Activated T-cell treated with anti-CD3 and anti-CD28 coated beads, Interleukin-2, amount 50 U/mL, for 4 hours (primary cell): Measurements from ENCODE around the gene SMIM36. TPM values are rescaled to one million over a fixed set of nuclear protein-coding genes. Genes with fewer than 3 reads are reported as not detected.
"Not testable (repeated sequence)": the region's sequence is repeated elsewhere in the genome, so short reads cannot be mapped to it uniquely, and the experiment has no call there.

ENCODE experiments used
- ATAC-seq, 2 donors: fragments of 200-7000 bp; cut with Tn5 transposase; one replicate each; pipeline ENCODE4 v1.10.0; 2021
- DNase-seq: peaks from one replicate; pipeline ENCODE4 v3.0.0-alpha.2; 2020
- H3K27me3 Mint-ChIP-seq: one replicate; pipeline ENCODE4 v1.8.0; 2021; ENCODE audit warnings: low read depth, mixed read lengths
- H3K36me3 Mint-ChIP-seq: one replicate; pipeline ENCODE4 v1.8.0; 2022; ENCODE audit warnings: mixed read lengths; ENCODE audit not compliant: insufficient read depth
- H3K4me1 Mint-ChIP-seq: one replicate; pipeline ENCODE4 v1.8.0; 2021; ENCODE audit warnings: low read depth, mixed read lengths
- H3K4me3 Mint-ChIP-seq: one replicate; pipeline ENCODE4 v1.8.0; 2021; ENCODE audit warnings: mild to moderate bottlenecking, moderate library complexity, mixed read lengths
- H3K9me3 Mint-ChIP-seq: one replicate; pipeline ENCODE4 v1.8.0; 2021; ENCODE audit warnings: mixed read lengths
- total RNA-seq, 3 donors: library from RNA; stranded (reverse); gene quantifications; one replicate each; pipeline ENCODE4 v1.2.1, GENCODE V29; 2021

The SMIM36 gene
- total RNA-seq, 3 donors from 2014 or later = not detected

DNA sequence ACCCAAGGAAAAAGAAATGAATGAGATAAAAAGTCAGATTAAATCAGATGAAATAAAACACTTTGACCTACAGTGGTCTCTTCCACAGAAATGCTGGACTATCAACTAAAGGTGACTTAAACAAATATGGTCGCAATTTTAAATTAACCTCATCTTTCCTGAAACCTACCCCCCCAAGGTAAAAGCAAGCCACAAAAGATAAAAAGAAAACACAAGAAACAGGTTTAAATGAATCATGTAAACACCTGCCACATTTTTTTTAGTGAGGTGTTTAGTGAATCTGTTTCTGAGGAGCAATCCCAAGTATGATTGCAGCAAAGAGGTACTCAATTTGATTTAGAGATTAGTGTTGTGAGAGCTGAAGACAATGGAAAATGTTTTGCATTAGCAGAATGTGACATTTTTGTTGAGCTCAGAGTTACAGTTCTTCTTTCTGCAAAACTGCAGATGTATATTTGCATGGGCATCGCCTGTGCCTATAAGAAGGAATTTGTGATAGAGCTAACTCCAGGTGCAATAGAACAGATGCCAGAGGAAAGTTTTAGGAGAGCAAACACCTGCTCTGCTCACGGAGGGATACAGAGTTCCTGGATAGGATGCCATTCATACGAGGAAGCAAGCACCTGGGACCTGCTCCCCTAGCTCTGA lies 86.2 kb downstream of the SMIM36 start:
- H3K27me3 Mint-ChIP-seq = peaks cover 27% of the 10 kb centered on the region
- no peaks in the 10 kb centered on the region for H3K36me3 Mint-ChIP-seq
- H3K4me1 Mint-ChIP-seq = peaks cover 10% of the 10 kb centered on the region
- ATAC-seq = no peak
- no peak overlapping the region for H3K4me3 Mint-ChIP-seq
- DNase-seq = no peak
- no peaks in the 10 kb centered on the region for H3K9me3 Mint-ChIP-seq

DNA sequence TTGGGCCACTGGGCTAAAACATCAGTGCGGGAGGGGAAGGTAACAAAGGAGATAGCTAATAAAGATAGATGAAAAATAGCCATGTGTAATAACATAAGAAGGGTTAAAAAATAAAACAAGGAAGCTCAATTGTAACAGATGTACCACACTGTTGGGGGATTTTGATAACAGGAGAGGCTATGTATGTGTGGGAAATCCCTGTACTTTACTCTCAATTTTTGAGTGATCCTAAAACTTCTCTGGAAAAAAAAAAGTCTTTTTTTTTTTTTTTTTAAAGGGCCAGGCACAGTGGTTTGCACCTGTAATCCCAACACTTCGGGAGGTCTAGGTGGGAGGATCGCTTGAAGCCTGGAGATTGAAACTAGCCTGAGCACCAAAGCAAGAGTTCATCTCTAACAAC lies 87.7 kb downstream of the SMIM36 start:
- ATAC-seq = no peak

DNA sequence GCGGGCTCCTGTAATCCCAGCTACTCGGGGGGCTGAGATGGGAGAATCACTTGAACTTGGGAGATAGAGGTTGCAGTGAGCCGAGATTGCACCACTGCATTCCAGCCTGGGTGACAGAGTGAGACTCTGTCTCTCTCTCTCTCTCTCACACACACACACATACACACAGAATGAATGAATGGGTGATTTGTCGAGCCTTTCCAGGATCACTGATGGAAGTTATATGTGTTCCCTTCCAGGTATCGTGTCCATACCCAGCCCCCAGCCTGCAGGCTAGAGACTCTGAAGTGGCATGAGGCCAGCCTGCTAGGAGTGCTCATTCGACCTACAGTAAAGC lies 88.5 kb downstream of the SMIM36 start:
- H3K27me3 Mint-ChIP-seq = peaks cover 25% of the 10 kb centered on the region
- H3K4me3 Mint-ChIP-seq = peak overlapping the region; percentile 20
- not testable (repeated sequence) for ATAC-seq, H3K9me3 Mint-ChIP-seq, H3K36me3 Mint-ChIP-seq, DNase-seq
- peaks cover 31% of the 10 kb centered on the region for H3K4me1 Mint-ChIP-seq

More for the DNA sequence above, 87.7 kb downstream of the SMIM36 start:
- peaks cover 25% of the 10 kb centered on the region for H3K4me1 Mint-ChIP-seq
- no peaks in the 10 kb centered on the region for H3K36me3 Mint-ChIP-seq
- no peak for DNase-seq
- peaks cover 27% of the 10 kb centered on the region for H3K27me3 Mint-ChIP-seq
- no peaks in the 10 kb centered on the region for H3K9me3 Mint-ChIP-seq
- peak overlapping the region; percentile 29 for H3K4me3 Mint-ChIP-seq

DNA sequence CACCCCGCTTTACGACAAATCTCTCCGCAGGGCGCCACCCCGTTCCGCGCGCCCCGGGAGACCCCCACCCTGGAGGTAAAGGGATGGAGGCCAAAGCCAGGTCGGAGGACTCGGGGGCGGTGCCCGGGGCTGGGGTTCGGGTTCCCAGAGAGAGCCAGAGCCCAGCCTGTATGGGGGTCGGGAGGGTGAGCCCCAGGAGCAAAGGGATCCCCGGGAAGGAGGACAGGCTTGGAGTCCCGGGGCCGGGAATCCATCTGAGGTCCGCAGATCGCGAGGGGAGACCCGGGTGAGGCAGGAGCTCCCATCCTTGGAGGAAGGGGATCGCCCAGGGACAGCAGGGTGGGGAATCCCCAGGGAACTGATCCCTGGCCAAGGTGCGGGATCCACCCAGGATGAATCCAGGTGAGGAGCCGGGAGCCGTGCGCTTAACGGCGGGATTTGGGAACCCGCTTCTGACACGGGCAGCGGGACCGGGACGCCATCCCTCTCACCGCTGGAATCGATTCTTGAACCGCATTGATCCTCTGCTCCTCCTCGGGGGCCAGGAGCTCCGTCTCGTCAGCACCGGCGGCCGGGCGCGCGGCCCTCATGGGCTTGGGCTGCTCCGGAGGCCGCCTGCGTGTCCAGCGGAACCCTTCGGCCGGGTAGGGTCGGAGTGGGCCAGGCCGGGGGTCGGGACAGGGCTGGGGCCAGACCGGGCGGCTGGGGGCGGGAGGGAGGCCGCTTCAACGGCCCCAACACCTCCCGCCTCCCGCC lies 89.9 kb downstream of the SMIM36 start, which contains the start of gene MMD:
Gene MMD, minus strand, starts transcription at position 657 of the 756 bp plus-strand sequence. Its CDS starts 140 bp downstream, at position 517.
- DNase-seq (peak; percentile 4), ATAC-seq (peak in 1 of 2 donors; percentile 33)
- H3K4me3 Mint-ChIP-seq = peak within 1 kb of the TSS; percentile 90
- H3K36me3 Mint-ChIP-seq = no peaks in the 10 kb centered on the region
- peaks cover 44% of the 10 kb centered on the region for H3K4me1 Mint-ChIP-seq
- H3K9me3 Mint-ChIP-seq = no peaks in the 10 kb centered on the region
- H3K27me3 Mint-ChIP-seq = peaks cover 25% of the 10 kb centered on the region

DNA sequence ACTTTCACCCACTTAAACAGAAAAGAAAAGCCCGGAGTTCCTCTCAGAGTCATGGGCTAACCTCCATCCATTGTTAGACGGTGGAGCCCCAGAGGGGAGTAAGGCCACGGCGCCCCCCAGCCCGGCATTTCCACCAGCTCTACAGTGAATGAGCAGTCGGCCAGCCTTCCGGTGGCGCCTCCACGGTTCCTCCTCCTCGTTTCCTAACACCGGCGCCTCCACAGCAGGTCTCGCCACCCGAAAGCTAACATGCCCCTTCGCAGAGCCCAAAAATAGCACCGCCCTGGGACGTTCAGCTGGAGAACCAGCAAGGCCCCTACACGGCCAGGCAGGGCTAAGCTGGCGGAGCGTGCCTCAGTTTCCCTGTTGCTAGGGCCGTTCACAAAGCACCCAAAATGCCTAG lies 90.5 kb downstream of the SMIM36 start:
- Mint-ChIP-seq H3K4me1 (peaks cover 46% of the 10 kb centered on the region), H3K9me3 (no peaks in the 10 kb centered on the region), H3K27me3 (peaks cover 22% of the 10 kb centered on the region), H3K36me3 (no peaks in the 10 kb centered on the region), H3K4me3 (peak overlapping the region; percentile 90)
- DNase-seq (peak; percentile 26), ATAC-seq (peak in 1 of 2 donors; percentile 6)

DNA sequence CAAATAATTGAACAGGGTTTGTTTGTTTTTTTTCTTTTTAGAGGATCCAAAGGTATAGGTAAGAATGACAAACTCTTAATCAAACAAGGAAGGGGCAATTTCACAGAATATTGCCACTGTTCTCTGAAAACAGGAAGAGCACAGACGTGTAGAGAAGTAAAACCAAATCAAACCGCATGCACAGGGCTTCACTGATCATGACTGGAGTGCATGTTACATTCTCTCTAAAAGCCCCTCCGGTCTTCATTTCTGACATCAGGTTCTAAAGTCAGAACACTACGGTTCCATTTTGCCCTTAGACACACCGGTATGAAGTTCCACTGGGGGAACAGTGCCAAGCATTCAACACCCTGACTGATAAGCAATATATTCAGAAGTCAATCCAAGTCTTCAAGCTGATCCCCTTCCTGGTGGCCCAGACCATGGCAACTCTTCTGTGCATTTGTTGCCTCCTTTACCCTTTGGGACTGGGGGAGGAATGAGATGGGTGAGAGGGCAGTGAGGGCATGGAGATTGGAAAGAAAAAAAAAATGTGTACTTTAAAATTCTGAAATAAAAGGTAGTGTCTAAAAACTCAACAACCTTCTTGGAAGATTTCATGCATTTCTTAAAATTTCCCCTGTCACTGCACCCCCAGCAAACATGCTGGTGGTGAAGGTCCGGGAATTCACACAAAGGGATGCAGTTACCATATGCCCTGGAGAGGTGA lies 91.0 kb downstream of the SMIM36 start:
- DNase-seq (peak; percentile 16), ATAC-seq (peak; percentile 4 to 5)
- Mint-ChIP-seq H3K27me3 (peaks cover 19% of the 10 kb centered on the region), H3K4me1 (peaks cover 46% of the 10 kb centered on the region), H3K36me3 (no peaks in the 10 kb centered on the region), H3K4me3 (peak overlapping the region; percentile 90), H3K9me3 (no peaks in the 10 kb centered on the region)

DNA sequence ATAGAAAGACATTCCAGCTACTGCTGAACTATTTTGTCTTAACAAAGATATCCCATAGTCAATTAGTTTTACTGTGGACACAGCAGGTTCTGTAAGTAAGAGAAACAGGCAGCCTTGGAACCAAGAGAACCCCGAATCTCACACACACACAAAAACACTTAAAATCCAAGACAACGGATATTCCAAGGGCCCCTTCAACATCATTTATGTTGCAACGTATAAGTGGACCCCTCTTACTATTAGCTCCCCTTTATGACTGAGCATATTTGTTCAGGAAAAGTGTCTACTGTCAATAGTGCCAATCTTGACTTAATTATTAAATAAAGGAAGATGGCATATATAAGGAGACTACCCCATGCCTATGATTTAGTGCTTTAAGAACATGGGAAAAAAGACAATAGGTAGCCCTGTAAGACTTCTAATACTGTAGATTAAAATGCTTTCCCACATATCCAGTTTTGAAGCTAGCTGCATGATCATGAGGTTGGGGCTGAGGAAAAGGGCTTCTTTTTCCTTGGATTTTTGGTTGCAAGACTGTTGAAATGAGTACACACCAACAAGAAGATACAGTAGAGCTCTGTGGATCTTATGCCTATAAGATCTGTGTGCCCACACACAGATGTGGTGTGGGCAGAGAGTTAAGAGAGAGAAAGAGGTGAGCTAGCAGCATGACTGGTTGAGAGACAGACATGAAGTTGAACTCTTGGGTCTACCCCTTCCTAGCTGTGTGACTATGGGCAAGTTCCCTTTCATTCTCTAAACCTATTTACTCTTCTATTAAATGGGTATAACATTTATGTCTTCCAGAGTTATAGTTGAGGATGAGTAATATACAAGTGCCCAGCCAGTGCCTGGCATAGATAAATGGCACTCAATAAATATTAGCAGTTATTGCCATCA lies 92.6 kb downstream of the SMIM36 start:
- ATAC-seq (no peak), DNase-seq (no peak)
- Mint-ChIP-seq H3K9me3 (no peaks in the 10 kb centered on the region), H3K27me3 (peaks cover 7% of the 10 kb centered on the region), H3K36me3 (peaks cover 4% of the 10 kb centered on the region), H3K4me1 (peaks cover 55% of the 10 kb centered on the region), H3K4me3 (no peak overlapping the region)

DNA sequence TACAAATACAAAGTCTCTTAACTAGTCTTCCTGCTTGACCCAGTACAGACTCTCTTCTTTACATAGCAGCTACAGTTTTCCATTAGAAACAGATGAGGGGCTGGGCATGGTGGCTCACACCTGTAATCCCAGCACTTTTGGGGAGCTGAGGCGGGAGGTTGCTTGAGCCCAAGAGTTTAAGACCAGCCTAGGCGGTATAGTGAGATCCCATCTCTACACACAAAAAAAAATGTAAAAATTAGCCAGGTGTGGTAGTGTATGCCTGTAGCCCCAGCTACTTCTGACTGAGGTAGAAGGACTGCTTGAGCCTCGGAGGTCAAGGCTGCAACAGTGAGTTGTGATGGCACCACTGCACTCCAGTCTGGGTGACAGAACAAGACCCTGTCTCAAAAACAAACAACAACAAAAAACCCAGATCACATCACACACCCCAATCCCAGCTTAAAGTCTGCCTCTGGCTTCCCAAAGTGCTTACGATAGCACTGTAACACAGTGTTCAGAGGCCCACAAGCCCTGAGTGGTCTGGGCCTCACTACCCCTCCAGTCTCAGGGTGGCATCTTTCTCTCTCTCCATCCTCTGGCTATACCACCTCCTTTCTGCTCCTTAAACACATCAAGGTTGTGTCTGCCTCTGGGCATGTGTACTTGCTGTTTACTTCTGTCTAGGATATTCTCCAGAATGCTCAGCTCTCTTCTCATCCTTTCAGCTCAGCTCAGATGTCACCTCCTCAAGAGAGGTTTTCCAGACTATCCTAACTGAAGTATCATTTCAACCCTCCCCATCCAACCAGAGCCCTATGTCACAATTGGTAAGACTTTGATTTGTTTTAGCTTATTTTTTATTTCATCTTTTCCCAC lies 93.6 kb downstream of the SMIM36 start:
- peaks cover 54% of the 10 kb centered on the region for H3K4me1 Mint-ChIP-seq
- H3K36me3 Mint-ChIP-seq = peaks cover 7% of the 10 kb centered on the region

DNA sequence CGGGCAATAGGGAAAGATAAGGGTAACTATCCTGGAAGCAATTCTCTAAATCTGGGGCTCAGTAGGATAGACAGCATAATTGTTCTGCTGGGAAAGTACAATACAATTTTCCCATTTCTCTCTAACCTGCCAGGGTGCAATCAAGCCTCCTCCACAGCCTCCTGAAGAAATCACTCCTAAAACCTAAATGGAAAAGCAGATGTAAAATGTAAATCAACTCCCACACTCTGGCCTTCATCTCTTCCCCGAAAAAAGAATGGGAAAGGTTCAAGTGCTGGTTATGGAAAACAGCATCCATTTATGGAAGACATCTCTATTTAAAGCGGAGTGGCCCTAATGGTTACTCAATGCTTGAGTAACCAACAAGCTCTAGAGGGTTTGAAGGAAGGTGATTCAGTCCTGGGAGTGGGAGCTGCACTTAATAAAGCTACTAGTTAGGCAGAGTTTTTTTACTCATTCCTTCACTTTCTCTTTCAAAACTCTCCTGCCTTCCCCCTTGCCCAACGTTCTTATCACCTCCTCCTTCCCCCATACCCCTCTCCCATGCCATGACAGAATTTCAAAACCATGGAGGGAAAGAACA lies 94.7 kb downstream of the SMIM36 start:
- Mint-ChIP-seq H3K36me3 (peaks cover 7% of the 10 kb centered on the region), H3K9me3 (no peaks in the 10 kb centered on the region), H3K27me3 (no peaks in the 10 kb centered on the region), H3K4me1 (peaks cover 51% of the 10 kb centered on the region), H3K4me3 (no peak overlapping the region)
- DNase-seq = no peak
- ATAC-seq = no peak

More for the DNA sequence above, 93.6 kb downstream of the SMIM36 start:
- Mint-ChIP-seq H3K4me3 (no peak overlapping the region), H3K27me3 (peaks cover 3% of the 10 kb centered on the region), H3K9me3 (no peaks in the 10 kb centered on the region)
- DNase-seq = no peak
- no peak for ATAC-seq

DNA sequence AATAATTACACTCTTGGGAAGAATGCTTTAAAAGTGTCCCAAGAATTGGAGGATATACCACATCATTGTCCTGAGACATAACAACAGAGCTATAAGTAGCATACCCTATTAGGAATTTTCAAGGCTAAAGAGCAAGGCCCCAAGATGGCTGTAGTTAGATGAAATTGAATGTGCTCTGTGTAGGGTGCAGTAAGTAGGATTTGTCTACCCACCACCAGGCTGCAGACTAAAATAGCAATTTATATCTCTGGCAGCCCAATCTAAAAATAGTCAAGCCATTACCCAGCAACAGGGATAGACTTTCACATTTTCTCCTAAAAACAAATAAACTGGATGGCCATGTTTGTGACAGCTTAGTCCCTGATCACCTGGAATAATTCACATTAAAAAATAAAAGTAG lies 95.3 kb downstream of the SMIM36 start:
- Mint-ChIP-seq H3K9me3 (no peaks in the 10 kb centered on the region), H3K4me3 (no peak overlapping the region), H3K4me1 (peaks cover 51% of the 10 kb centered on the region), H3K27me3 (no peaks in the 10 kb centered on the region), H3K36me3 (peaks cover 12% of the 10 kb centered on the region)
- DNase-seq = no peak
- no peak for ATAC-seq

DNA sequence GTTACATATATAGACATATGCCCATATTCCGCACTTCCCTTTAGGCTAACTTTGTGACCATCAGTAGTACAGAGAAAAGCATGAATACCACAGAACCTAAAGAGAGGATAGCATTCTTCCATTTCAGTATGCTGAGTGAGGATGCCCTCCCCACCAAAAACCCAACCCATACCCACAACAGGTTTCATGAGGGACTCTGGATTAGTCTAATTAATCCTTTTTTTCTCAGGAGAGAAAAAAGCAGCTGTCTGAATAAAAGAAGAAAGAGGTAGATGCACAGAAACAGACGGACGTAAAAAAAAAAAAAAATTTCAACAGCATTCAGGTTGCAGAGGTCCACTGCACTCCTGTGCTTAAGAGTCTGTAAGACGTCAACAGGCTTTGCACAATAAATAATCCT lies 96.3 kb downstream of the SMIM36 start:
- Mint-ChIP-seq H3K4me1 (peaks cover 44% of the 10 kb centered on the region), H3K36me3 (peaks cover 18% of the 10 kb centered on the region), H3K27me3 (no peaks in the 10 kb centered on the region), H3K4me3 (no peak overlapping the region), H3K9me3 (no peaks in the 10 kb centered on the region)
- ATAC-seq (no peak), DNase-seq (no peak)

DNA sequence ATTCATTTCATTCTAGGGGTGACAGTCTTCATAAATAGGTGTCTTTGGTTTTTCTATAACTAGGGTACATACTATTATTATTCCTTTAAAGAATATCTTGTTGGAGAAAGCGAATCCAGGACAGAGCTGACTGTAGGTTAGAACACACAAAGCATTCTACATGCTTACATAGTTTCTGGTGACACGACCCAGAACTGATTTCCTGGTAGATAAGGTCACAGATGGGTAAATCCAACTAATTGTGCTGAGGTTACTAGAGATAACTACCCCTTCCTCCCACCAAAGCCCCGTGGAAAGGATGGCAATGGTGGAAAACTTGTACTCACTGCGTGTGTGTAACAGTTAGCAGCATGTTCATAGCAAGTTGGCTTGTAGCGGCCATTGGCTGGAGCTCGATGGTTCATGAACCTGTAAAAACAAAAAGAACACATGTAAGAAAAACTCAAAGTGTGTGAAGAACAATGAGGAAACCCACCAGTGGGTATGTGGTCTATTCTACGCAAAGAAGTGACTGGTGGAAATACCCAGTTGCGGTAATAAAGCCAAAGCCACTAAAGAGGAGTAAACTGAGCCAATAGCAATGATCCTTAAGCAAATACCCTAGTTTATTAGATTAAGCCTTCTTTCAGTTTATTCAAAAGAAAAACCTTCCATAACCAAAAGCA lies 97.3 kb downstream of the SMIM36 start:
- DNase-seq (no peak), ATAC-seq (peak; percentile 31 to 60)
- Mint-ChIP-seq H3K9me3 (no peaks in the 10 kb centered on the region), H3K36me3 (peaks cover 25% of the 10 kb centered on the region), H3K27me3 (no peaks in the 10 kb centered on the region), H3K4me1 (peaks cover 34% of the 10 kb centered on the region), H3K4me3 (no peak overlapping the region)
